IMR-90 (cell line): ENCODE measurements around the gene SLC27A1. TPM values are rescaled to one million over a fixed set of nuclear protein-coding genes. Genes with fewer than 3 reads are reported as not detected.

Experiments
- ATAC-seq: fragments of 200-7000 bp; cut with Tn5 transposase; 2 replicates; pipeline ENCODE4 v1.9.1; 2020; ENCODE audit warnings: low read depth, mild to moderate bottlenecking, moderate library complexity
- BruUV-seq: library from RNA; stranded (reverse); fragments of 400-500 nt; replicated peaks from 2 replicates; lab custom pipeline; 2021; lab: Mats Ljungman, UMichigan
- CTCF ChIA-PET: fragments of 300-600 bp; formaldehyde crosslinking; extraction: SDS; loops from one replicate; lab custom pipeline; 2021; ENCODE audit warnings: antibody characterized with exemption; lab: Yijun Ruan, JAX
- POLR2A ChIA-PET: fragments of 300-600 bp; sonication (Branson Sonifier 250); formaldehyde crosslinking; loops from one replicate; lab custom pipeline; 2022; ENCODE audit warnings: antibody characterized with exemption; ENCODE audit not compliant: unreplicated experiment; lab: Charles Lee
- DNase-seq: peaks from one replicate; pipeline ENCODE4 v3.0.0; 2013
- H2AFZ ChIP-seq: replicated peaks from 2 replicates; pipeline ENCODE3; 2013; ENCODE audit warnings: low read length, mild to moderate bottlenecking; ENCODE audit not compliant: poor library complexity
- H2AK5ac ChIP-seq: 2 replicates; pipeline ENCODE4 v1.6.1; 2013; ENCODE audit warnings: low read depth, low read length, inconsistent platforms
- H2AK9ac ChIP-seq: replicated peaks from 2 replicates; pipeline ENCODE3; 2013; ENCODE audit warnings: mild to moderate bottlenecking, low read depth, low read length, moderate library complexity; ENCODE audit not compliant: poor library complexity
- H2BK120ac ChIP-seq: 2 replicates; pipeline ENCODE4 v1.6.1; 2013; ENCODE audit warnings: low read depth, low read length, inconsistent platforms
- H2BK15ac ChIP-seq: 3 replicates; pipeline ENCODE4 v1.6.1; 2013; ENCODE audit warnings: low read depth, low read length, inconsistent platforms
- H2BK20ac ChIP-seq: 2 replicates; pipeline ENCODE4 v1.6.1; 2013; ENCODE audit warnings: low read depth, mild to moderate bottlenecking, inconsistent platforms, low read length, moderate library complexity
- H2BK5ac ChIP-seq: 2 replicates; pipeline ENCODE4 v1.6.1; 2013; ENCODE audit warnings: mild to moderate bottlenecking, low read depth, low read length, inconsistent platforms; ENCODE audit not compliant: poor library complexity, severe bottlenecking
- H3K14ac ChIP-seq: replicated peaks from 2 replicates; pipeline ENCODE4 v1.6.1; 2013; ENCODE audit warnings: low read depth, low read length, inconsistent platforms
- H3K18ac ChIP-seq: 2 replicates; pipeline ENCODE4 v1.6.1; 2013; ENCODE audit warnings: low read depth, low read length, control low read depth
- H3K23ac ChIP-seq: 2 replicates; pipeline ENCODE4 v1.6.1; 2013; ENCODE audit warnings: low read depth, low read length, inconsistent platforms
- H3K27ac ChIP-seq: 2 replicates; pipeline ENCODE4 v1.5.1; 2013; ENCODE audit warnings: mild to moderate bottlenecking, control low read depth, low read length; ENCODE audit not compliant: insufficient read depth
- H3K27me3 ChIP-seq: 2 replicates; pipeline ENCODE4 v1.6.1; 2013; ENCODE audit warnings: low read length; ENCODE audit not compliant: control insufficient read depth, insufficient read depth
- H3K36me3 ChIP-seq: 2 replicates; pipeline ENCODE4 v1.6.1; 2013; ENCODE audit warnings: low read length, mixed read lengths; ENCODE audit not compliant: control insufficient read depth, insufficient read depth
- H3K4ac ChIP-seq: 2 replicates; pipeline ENCODE4 v1.6.1; 2013; ENCODE audit warnings: low read depth, low read length, inconsistent platforms
- H3K4me1 ChIP-seq: 2 replicates; pipeline ENCODE4 v1.6.1; 2013; ENCODE audit warnings: low read length, mixed read lengths; ENCODE audit not compliant: control insufficient read depth, insufficient read depth
- H3K4me2 ChIP-seq: 2 replicates; pipeline ENCODE4 v1.6.1; 2013; ENCODE audit warnings: low read depth, mild to moderate bottlenecking, control low read depth, low read length, moderate library complexity
- H3K4me3 ChIP-seq: 2 replicates; pipeline ENCODE4 v1.5.1; 2013; ENCODE audit warnings: low read depth, mild to moderate bottlenecking, control low read depth, low read length, moderate library complexity; ENCODE audit not compliant: insufficient read depth
- H3K56ac ChIP-seq: 2 replicates; pipeline ENCODE4 v1.6.1; 2013; ENCODE audit warnings: low read length, inconsistent platforms; ENCODE audit not compliant: insufficient read depth; ENCODE audit errors: extremely low read depth
- H3K79me1 ChIP-seq, 2 experiments: 2 replicates each; pipeline ENCODE4 v1.6.1; 2013; ENCODE audit warnings: low read length in 2 of 2, inconsistent platforms in 1 of 2, low read depth in 1 of 2
- H3K9ac ChIP-seq: 2 replicates; pipeline ENCODE4 v1.6.1; 2013; ENCODE audit warnings: low read depth, low read length, control low read depth
- H3K9me1 ChIP-seq: 2 replicates; pipeline ENCODE4 v1.6.1; 2013; ENCODE audit warnings: low read length, inconsistent platforms; ENCODE audit not compliant: insufficient read depth
- H3K9me3 ChIP-seq: 2 replicates; pipeline ENCODE4 v1.6.1; 2013; ENCODE audit warnings: low read length; ENCODE audit not compliant: control insufficient read depth, insufficient read depth
- H4K20me1 ChIP-seq: 2 replicates; pipeline ENCODE4 v1.6.1; 2013; ENCODE audit warnings: low read length, inconsistent platforms; ENCODE audit not compliant: insufficient read depth
- H4K5ac ChIP-seq: 2 replicates; pipeline ENCODE4 v1.6.1; 2013; ENCODE audit warnings: mild to moderate bottlenecking, low read depth, low read length, control low read depth
- H4K8ac ChIP-seq, 2 experiments: 2 replicates each; pipeline ENCODE4 v1.6.1; 2013; ENCODE audit warnings: low read depth in 2 of 2, low read length in 2 of 2, control low read depth in 1 of 2, inconsistent platforms in 1 of 2
- H4K91ac ChIP-seq: 2 replicates; pipeline ENCODE4 v1.6.1; 2013; ENCODE audit warnings: low read depth, low read length, inconsistent platforms; ENCODE audit not compliant: insufficient read depth
- BHLHE40 ChIP-seq: fragments of 150-350 bp; IDR thresholded peaks from 2 replicates; pipeline ENCODE4 v1.6.1; 2016; ENCODE audit warnings: mild to moderate bottlenecking, low read depth, low read length
- CEBPB ChIP-seq: IDR thresholded peaks from 2 replicates; pipeline ENCODE4 v1.6.1; 2012; ENCODE audit warnings: low read depth, low read length, improper control_type of control experiment
- NFE2L2 ChIP-seq: fragments of 150-350 bp; IDR thresholded peaks from 2 replicates; pipeline ENCODE4 v1.6.1; 2016; ENCODE audit warnings: low read depth, mild to moderate bottlenecking, low read length
- WGBS, 2 experiments: methylation state at CpG; one replicate each; pipeline versions ENCODE4 v1.1.5 to v1.1.7; 2013; ENCODE audit warnings: missing lambda C conversion rate in 2 of 2; ENCODE audit not compliant: insufficient read length in 1 of 2; ENCODE audit errors: extremely low coverage in 2 of 2; 5-methylcytosine and 5-hydroxymethylcytosine counted together
- dilution Hi-C: fragments of 300-500 bp; cut with HindIII; formaldehyde crosslinking; loops from one replicate; pipeline ENCODE4 v1.14.3; 2018; ENCODE audit warnings: low sequenced_read_pairs; ENCODE audit not compliant: unreplicated experiment
- in situ Hi-C: fragments of 300-500 bp; cut with MboI; formaldehyde crosslinking; loops from 3 replicates; pipeline ENCODE4 v1.14.3; 2019; ENCODE audit warnings: low sequenced_read_pairs, inconsistent platforms, mixed read lengths
- intact Hi-C: fragments of 100-400 bp; cut with micrococcal nuclease; formaldehyde crosslinking; loops from 2 replicates; pipeline ENCODE4 v1.10.0; 2022
- polyA plus RNA-seq, 3 experiments: library from polyadenylated mRNA; depleted of rRNA; stranded (reverse); fragments of >200 nt; gene quantifications; 2 replicates each; pipeline ENCODE4 v1.2.3, GENCODE V29; 2012; ENCODE audit warnings: low replicate concordance in 1 of 3
- total RNA-seq: library from RNA; depleted of rRNA; stranded (reverse); fragments of >200 nt; gene quantifications from 2 replicates; pipeline ENCODE4 v1.2.3, GENCODE V29; 2012

SLC27A1 gene
- total and polyA plus RNA-seq, 2 of the 4 experiments (the other 2 are of a cell fraction) = 4.8 to 12.9 TPM

GRCh38 chr19:17499648-17500446 is 29.5 kb downstream of the SLC27A1 start:
- peak overlapping the region; percentile 57; the same call in 1 of the 3 replicates for H2BK15ac ChIP-seq
- TF ChIP-seq NFE2L2 (no peak), BHLHE40 (peak; percentile 7; the same call in 1 of the 2 replicates), CEBPB (peak; percentile 96)
- H2AK9ac ChIP-seq = peak overlapping the region; percentile 60
- H3K18ac ChIP-seq = peak overlapping the region; percentile 10; the same call in 1 of the 2 replicates
- peak overlapping the region; percentile 75 for H4K91ac ChIP-seq
- 0 out of 2 replicates have a peak overlapping the region, but pooled peaks have one; percentile 9 for H3K9ac ChIP-seq
- H3K9me1 ChIP-seq = peaks cover 14% of the 10 kb centered on the region
- in situ Hi-C loops = no loop called here
- H2BK120ac ChIP-seq = peak overlapping the region; percentile 44; the same call in 1 of the 2 replicates
- H2AK5ac ChIP-seq = peak overlapping the region; percentile 70
- no TSS peak for BruUV-seq
- WGBS, 2 experiments = 81% methylated on average over 8 of the region's 21 CpGs; no CpG with 5 or more reads in 1 of the 2 experiments
- H3K56ac ChIP-seq = no peak overlapping the region
- ATAC-seq (peak; percentile 61), DNase-seq (peak; percentile 77)
- dilution Hi-C loops = no loop called here
- peak overlapping the region; percentile 17; the same call in 1 of the 2 replicates for H3K4me2 ChIP-seq
- H2AFZ ChIP-seq = peak overlapping the region; percentile 52
- no peaks in the 10 kb centered on the region for H3K9me3 ChIP-seq
- H2BK5ac ChIP-seq = peak overlapping the region; percentile 80
- intact Hi-C loops = loop anchor here (10.0 kb wide), 1 partner anchor 265 kb away; no protein-coding TSS in a partner anchor
- H3K23ac ChIP-seq = peak overlapping the region; percentile 28; the same call in 1 of the 2 replicates
- peaks cover 11% of the 10 kb centered on the region for H3K4me1 ChIP-seq
- H4K5ac ChIP-seq = peak overlapping the region; percentile 79
- peak overlapping the region; percentile 89 for H3K27ac ChIP-seq
- peak overlapping the region; percentile 64; the same call in 1 of the 2 replicates for H3K14ac ChIP-seq
- peaks cover 29% of the 10 kb centered on the region for H4K20me1 ChIP-seq
- no peak overlapping the region for H2BK20ac ChIP-seq
- no peak overlapping the region for H3K4me3 ChIP-seq
- ChIA-PET POLR2A (no interaction called here), CTCF (no interaction called here)
- H3K79me1 ChIP-seq = peaks cover 12 to 75% of the 10 kb centered on the region in 2 experiments
- H3K27me3 ChIP-seq = no peaks in the 10 kb centered on the region
- H3K4ac ChIP-seq = peak overlapping the region; percentile 82
- peaks cover 24% of the 10 kb centered on the region for H3K36me3 ChIP-seq
- H4K8ac ChIP-seq = peak overlapping the region; percentile 89 to 95
